Erythroblast (primary cell): ENCODE measurements around the gene MAEA.

ENCODE experiments used
- GATA1 ChIP-seq: IDR thresholded peaks from 2 replicates; pipeline ENCODE4 v1.6.1; 2011; ENCODE audit warnings: low read depth, mild to moderate bottlenecking, control low read depth, low read length, moderate library complexity
- POLR2A ChIP-seq: IDR thresholded peaks from 2 replicates; pipeline ENCODE4 v1.6.1; 2011; ENCODE audit warnings: mild to moderate bottlenecking, low read length

- no peak for TF ChIP-seq POLR2A
- no peak for TF ChIP-seq GATA1
These were observed 38.0 kb downstream of the MAEA start for GRCh38 chr4:1327526-1328266.
